GM19395 (cell line): Measurements from ENCODE around the gene VCL.
"Not testable (repeated sequence)": the region's sequence is repeated elsewhere in the genome, so short reads cannot be mapped to it uniquely, and the experiment has no call there.

Source experiments
- ATAC-seq: cut with Tn5 transposase; IDR thresholded peaks from one replicate; pipeline ENCODE4 v1.9.1; 2021; ENCODE audit warnings: mild to moderate bottlenecking, moderate library complexity; ENCODE audit not compliant: unreplicated experiment

Gene VCL

GRCh38 chr10:74035303-74035702 lies 37.4 kb downstream of the VCL start:
- no peak for ATAC-seq

DNA sequence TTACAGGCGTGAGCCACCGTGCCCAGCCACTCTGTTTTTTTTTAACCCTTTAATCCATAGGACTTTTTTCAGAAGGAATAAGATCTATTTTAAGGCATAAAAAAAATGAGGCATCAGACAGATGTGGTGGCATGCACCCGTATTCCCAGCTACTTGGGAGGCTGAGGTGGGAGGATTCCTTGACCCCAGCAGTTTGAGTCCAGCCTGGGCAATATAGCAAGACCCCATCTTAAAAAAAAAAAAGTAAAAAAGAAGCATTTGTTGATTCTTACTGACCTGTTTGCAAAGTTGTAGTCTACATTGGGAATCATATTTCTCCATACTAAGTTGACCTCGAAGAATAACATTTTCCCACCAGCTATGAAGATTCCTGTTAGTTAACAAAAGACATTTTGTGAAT lies 38.6 kb downstream of the VCL start:
- ATAC-seq: no peak

- ATAC-seq: no peak
Observed at GRCh38 chr10:74039561-74040145, 41.7 kb downstream of the VCL start.

DNA sequence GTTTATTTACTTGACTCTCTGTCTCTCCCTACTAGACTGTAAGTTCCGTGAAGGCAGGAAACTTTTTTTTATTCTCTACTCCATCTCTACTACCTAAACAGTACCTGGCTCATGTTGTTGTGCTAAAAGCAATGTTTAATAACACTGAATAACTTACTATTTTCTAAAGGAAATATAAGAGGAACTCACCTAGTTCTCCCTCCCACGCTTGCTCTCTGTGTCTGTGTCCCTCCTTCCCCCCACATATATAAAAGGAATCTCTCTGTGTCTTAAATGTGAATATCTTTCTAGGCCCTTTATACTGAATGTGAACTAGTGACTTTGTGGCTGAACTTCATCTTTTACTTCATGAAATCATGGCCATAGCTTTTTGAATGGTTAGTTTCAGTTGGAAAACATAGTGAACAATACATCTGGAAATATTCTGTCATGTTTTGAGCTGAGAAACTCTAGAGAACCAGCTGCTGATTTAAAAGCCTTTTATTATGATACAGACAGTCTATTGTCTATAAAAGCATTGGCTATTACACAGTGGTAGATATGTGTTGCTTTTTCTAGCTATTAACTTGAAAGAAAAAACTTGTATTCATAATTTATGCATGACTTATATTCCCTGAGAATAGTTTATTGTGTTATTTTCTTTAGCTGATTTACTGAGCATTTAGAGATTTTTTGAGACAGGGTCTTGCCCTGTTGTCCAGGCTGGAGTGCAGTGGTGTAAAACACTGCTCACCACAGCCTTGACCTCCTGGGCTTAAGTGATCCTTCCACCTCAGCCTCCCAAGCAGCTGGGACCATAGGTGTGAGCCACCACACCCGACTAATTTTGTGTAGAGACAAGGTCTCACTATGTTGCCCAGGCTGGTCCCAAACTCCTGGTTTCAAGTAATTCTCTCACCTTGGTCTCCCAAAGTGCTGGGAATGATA lies 42.5 kb downstream of the VCL start:
- ATAC-seq: no peak

GRCh38 chr10:74044419-74044818 lies 46.5 kb downstream of the VCL start:
- no peak for ATAC-seq

- no peak for ATAC-seq
Observed at GRCh38 chr10:74047304-74047703, 49.4 kb downstream of the VCL start.

DNA sequence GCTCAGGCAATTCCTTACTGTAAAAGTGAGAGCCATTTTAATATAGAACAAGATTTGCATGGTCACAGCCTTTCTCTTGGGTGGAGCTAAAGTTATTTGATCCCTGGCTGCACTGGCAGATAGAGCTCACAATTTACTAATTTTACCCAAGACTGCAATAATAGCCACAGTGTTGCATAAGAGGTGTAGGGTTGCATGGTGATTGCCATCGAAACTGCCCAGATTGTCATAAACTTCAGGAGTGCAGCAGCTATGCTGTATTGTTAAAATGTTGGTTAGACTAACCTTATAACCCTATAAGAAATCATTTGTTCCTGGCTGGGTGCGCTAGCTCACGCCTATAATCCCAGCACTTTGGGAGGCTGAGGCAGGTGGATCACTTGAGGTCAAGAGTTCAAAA lies 50.0 kb downstream of the VCL start:
- no peak for ATAC-seq

- no peak for ATAC-seq
Observed at GRCh38 chr10:74048433-74048832, 50.5 kb downstream of the VCL start.

DNA sequence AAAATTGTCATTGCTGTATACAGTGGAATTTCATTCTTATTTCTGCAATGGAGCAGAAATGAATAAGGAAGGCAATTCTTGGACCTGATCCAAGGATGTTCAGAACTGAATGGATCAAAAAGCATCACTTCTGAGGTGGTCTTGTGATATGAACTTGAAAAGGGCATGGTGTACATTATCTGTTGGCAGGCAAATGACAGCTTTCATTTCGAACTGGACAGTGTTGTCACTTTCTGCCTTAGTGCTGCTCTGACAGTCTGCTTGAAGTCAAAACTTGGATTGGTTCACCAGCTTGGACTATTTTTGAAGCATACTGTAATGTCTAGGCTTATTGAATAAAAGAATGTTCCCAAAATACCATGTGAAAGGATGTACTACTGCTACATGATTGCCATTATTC lies 52.0 kb downstream of the VCL start:
- no peak for ATAC-seq

- no peak for ATAC-seq
Observed at GRCh38 chr10:74050653-74051052, 52.7 kb downstream of the VCL start.

- no peak for ATAC-seq
Observed at GRCh38 chr10:74051736-74052342, 53.9 kb downstream of the VCL start.

- ATAC-seq: no peak
Observed at GRCh38 chr10:74052994-74053393, 55.1 kb downstream of the VCL start.

DNA sequence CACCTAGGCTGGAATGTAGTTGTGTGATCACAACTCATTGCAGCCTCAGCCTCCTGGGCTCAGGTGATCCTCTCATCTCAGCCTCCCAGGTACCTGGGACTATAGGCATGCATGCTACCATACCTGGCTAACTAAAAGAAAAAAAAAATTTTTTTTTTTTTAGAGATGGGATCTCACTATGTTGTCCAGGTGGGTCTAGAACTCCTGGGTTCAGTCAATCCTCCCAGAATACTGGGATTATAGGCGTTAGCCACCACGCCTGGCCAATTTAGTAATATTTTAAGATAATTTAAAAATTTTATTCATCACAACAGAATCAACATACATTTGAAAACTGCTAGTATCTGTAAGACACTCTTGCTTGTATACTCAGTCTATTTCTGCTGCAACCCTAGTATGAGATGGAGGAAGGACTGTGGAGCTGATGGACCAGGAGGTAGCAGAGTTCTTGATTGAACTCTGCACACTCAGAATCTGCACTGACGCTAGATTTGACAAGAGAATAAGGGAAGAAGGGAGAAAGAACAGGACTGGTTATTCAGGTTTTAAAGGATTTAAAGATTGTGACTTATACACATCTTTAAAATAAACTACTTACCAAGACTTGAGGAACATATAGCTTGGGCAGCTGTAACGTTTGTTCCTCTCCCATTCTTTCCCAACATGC lies 57.6 kb downstream of the VCL start:
- no peak for ATAC-seq

GRCh38 chr10:74056050-74056818 lies 58.3 kb downstream of the VCL start:
- peak; percentile 49 for ATAC-seq

DNA sequence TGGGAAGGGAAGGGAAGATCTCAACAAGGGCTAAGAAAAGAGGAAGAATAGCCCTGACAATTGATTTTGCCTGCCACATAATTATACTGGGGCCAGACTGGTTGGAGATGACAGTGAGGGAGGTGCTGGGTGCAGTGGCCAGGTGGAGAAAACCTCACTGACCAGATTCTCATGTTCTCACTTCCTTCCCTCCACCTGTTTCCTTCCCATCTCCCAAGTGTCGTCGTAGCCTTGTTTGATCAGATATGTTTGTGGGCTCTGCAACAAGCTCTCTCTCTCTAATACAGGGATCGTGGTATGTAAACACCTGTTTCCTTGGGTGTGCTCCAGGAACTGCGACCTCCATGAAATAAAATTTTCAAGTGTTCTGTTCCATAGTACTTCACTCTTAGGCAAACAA lies 60.2 kb downstream of the VCL start:
- no peak for ATAC-seq

GRCh38 chr10:74058658-74059057 lies 60.7 kb downstream of the VCL start:
- ATAC-seq: no peak

- ATAC-seq: no peak
Observed at GRCh38 chr10:74061104-74061503, 63.2 kb downstream of the VCL start.

- ATAC-seq: not testable (repeated sequence)
Observed at GRCh38 chr10:74061978-74062377, 64.1 kb downstream of the VCL start.

- no peak for ATAC-seq
Observed at GRCh38 chr10:74063256-74063655, 65.3 kb downstream of the VCL start.
